ENCODE data around the gene UPF2. TPM values are rescaled to one million over a fixed set of nuclear protein-coding genes. Genes with fewer than 3 reads are reported as not detected.

The UPF2 gene
- total and polyA plus RNA-seq, 2 of the 13 experiments (the other 11 are each of a cell fraction or from before 2014, with no cell fraction given), result 6.2 to 14.5 TPM

GRCh38 chr10:11986593-11987216 is 55.9 kb downstream of the UPF2 start (continued):
- TF ChIP-seq ZNF407 (CRISPR knock-in tag; IDR thresholded peaks at IDR 0.05; ENCODE audit: not compliant biosample characterization) (no peak), MAFK (conservative IDR thresholded peaks at IDR 0.05 in 1 of 2, IDR thresholded peaks at IDR 0.05 in 1 of 2; ENCODE audit: low read length in 2 of 2) (no peak), SOX6 (IDR thresholded peaks at IDR 0.05) (no peak), SOX6 (CRISPR knock-in tag; IDR thresholded peaks at IDR 0.05) (no peak), TBP (CRISPR knock-in tag; IDR thresholded peaks at IDR 0.05) (no peak), LRRFIP1 (CRISPR knock-in tag; conservative IDR thresholded peaks at IDR 0.05) (no peak), ZBTB2 (CRISPR knock-in tag; IDR thresholded peaks at IDR 0.05; ENCODE audit: low read depth) (no peak), MED1 (CRISPR knock-in tag; IDR thresholded peaks at IDR 0.05) (no peak), SPEN (CRISPR knock-in tag; IDR thresholded peaks at IDR 0.05; ENCODE audit: low read depth) (no peak), TFDP2 (CRISPR knock-in tag; IDR thresholded peaks at IDR 0.05) (no peak), PHB2 (IDR thresholded peaks at IDR 0.05; ENCODE audit: partially characterized antibody) (no peak), U2AF1 (optimal IDR thresholded peaks at IDR 0.05; ENCODE audit: low read depth, low read length) (no peak), ATF7 (IDR thresholded peaks at IDR 0.05) (no peak), ATF7 (CRISPR knock-in tag; IDR thresholded peaks at IDR 0.05) (no peak), NR2C2 (CRISPR knock-in tag; IDR thresholded peaks at IDR 0.05; ENCODE audit: borderline replicate concordance) (no peak)
